Measurements from ENCODE around the gene SRGAP1.
"Not testable (repeated sequence)": the region's sequence is repeated elsewhere in the genome, so short reads cannot be mapped to it uniquely, and the experiment has no call there.

The SRGAP1 gene

DNA sequence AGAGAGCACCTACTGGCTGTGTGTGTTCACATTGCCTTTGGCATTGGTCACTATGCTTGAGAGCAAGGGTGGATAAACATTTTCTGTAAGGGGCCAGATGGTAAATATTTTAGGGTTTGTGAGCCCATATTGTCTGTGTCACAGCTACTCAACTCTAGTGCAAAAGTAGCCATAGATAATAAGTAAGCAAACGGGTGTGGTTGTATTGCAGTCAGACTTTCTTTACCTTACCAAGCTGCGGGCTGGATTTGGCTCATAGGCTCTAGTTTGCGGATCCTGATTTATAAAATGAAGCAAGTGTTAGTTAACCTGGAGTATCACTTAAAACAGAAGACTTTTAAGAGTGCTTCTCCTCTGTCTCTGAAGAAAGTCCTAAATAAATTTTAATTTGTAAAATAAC is 208.6 kb downstream of the SRGAP1 start:
- no peak for DNase-seq (ENCODE audit: low read depth in 2 of 2)

DNA sequence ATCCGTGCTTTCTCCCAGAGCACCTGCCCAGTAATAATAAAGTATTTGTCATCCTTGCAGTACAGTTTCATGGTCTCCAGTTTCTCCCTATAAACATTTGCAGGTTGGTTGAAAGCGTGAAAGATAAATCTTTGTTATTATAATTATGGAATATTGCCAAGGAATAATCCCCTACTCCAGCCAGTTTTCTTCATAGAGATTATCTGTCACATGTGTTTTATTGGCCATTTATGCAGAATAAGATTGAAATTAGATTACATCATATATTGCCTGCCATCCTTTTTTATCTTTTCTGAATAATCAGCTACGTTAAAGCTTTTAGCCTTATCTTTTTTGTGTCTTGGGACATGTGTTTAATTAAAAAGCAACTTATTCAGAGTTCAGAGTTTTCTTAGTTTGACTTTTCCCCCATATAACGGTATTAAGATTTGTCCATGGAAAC is 209.6 kb downstream of the SRGAP1 start:
- DNase-seq (ENCODE audit: low read depth in 2 of 2) = no peak

DNA sequence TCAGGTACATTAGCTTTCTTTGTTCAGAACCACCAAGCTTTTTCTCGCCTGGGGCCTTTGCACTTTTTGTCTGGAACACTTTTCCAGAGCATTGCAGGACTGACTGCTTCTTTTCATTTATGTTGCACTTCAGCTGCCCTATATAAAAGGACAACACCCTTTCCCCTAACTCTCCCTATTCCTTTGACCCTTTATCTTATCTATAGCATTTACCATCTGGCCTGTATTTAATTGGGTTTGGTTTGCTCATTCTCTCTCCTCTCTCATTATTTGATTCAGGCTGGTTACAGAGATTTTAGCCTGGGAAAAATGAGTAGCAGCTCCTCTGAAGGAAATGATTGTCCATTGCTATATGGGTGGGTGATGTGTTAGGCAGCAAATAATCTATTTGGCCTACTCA is 212.2 kb downstream of the SRGAP1 start:
- no peak for DNase-seq (ENCODE audit: low read depth in 2 of 2)

DNA sequence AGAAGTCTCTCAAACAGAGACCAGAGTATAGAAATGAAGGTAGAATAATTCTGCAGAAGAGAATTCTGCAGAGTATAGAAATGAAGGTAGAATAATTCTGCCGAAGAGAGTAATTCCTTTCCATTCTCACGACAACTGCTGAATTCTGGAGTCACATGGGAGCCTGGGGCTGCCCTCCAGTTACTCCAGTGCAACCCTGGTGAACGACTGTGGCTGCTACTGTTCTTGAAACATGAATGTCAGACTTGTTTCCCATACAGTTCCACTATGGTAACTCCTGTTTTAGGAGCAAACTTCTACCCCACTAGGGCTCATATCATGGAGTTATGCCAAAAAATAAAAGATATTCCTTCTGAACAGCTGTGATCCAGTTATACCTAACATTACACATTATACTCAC is 213.2 kb downstream of the SRGAP1 start:
- DNase-seq (ENCODE audit: low read depth in 2 of 2) = no peak

DNA sequence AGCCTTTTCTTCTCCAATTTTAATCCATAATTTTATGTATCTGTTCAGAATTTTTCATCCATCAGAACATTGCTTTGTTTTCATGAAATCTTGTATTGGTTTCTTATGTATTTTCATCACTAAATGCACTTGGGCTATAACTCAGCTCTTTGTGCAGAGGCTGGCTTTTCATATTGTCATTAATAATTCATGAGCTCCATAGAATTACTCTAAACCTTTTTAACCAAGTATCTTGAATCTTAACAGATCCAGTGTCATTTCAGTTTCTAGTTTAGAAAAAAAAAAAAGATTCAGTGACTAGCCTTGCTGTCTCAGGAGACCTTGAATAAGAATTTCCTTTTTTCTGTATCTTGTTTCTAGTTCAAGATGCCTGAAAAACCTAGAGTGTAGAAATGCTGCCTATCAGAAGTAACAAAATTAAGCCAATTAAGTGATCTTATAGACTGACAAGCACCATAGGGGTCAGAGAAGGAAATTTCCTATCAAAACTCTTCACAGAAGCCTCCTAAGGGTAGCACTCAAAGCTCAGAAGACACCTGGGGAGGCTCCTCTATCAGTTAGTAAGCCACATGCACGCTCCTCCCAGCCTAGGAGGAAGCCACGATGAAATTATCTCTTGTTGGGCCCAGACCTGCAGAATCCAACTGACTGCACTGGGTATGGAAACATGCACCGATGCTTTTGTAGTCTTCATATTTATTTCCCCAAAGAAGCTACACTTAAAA is 214.2 kb downstream of the SRGAP1 start:
- DNase-seq (ENCODE audit: low read depth in 2 of 2) = no peak

DNA sequence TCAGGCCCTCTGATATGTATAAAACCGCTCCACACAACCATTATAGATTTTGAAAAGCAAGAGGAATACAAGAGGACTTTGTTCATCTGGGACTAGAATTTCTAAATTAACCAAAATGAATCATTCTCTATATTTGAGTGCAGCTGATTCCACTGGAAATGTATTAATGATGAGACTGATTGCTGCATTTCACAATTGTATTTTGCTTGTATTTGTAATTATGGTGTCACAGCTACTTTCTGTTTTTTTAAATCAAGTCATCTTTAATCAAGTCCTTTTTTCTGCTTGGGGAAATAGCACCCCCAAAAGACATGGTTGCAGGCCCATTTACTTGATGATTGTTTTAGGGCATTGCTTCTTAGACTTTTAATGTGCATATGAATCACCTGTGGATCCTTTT is 215.2 kb downstream of the SRGAP1 start:
- DNase-seq (ENCODE audit: low read depth in 2 of 2) = no peak

DNA sequence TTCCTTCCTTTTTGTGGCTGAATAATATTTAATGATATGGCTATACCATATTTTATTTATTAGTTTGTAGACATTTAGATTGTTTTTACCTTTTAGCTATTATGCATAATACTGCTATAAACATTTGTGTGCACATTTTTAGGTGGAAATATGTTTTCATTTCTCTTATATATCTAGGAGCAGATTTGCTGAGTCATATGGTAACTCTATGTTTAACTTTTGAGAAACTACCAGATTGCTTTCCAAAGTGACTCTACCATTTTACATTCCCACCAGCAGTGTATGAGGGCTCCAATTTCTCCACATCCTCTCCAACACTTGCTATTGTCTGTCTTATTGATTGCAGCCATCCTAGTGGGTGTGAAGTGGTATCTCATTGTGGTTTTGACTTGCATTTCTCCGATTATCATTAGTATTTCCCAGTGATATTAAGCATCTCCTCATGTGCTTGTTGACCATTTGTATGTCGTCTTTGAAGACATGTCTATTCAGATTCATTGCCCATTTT is 217.4 kb downstream of the SRGAP1 start:
- DNase-seq (ENCODE audit: low read depth in 2 of 2) = no peak

DNA sequence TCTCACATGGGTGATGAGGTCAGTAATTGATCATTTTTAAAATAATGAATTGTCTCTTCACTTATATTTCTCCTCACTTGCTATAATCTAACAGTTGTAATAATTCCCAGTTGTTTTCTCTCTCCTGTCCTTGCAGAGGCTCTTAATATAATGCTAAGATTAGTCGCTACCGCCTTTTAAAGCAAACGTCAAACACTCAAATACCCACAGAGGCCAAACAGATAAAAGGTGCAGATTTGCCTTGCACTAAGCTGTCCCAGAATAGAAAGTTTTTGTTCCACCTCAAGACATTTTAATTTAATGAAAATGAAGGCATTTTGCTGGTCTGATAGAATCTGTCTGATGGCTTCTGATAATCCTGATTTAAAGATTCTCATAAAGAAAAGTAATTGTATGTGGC is 218.6 kb downstream of the SRGAP1 start:
- DNase-seq (ENCODE audit: low read depth in 2 of 2) = no peak

DNA sequence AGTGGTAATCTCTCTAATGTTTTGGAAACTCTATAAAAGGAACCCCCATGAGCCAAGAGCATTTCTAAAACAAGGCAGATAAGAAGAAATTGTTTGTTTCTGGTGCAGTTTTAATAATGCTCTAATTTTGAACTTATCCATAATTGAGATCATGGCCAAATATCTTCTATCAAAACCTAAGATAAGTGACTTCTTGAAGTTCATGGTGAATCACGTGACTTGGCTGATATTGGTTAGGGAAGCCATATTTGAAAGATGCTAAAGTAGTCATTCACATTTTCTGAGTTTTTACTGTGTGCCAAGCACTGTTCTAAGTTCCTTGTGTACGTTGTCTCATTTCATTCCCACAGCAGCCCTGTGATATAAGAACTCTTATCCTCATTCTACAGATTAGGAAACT is 219.7 kb downstream of the SRGAP1 start:
- no peak for DNase-seq (ENCODE audit: low read depth in 2 of 2)

DNA sequence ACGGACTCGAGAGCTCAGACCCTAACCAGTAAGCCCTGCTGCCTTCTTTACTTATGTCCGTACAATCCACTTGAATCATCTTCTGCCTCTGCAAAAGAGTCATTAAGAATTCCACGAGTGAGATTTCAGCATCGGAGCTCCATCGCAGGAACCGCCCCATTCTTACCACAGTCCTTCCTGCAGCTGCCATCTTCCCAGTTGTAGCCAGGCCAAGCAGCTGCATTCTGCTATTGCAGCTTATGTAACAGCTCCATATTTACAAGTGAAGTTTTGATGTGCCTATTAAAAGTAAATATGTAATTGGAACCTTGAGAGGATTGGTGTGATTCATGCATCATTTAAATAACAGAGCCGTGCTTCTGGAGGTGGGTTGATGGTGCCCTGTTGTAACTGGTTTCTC is 220.2 kb downstream of the SRGAP1 start:
- DNase-seq (ENCODE audit: low read depth in 2 of 2) = no peak

DNA sequence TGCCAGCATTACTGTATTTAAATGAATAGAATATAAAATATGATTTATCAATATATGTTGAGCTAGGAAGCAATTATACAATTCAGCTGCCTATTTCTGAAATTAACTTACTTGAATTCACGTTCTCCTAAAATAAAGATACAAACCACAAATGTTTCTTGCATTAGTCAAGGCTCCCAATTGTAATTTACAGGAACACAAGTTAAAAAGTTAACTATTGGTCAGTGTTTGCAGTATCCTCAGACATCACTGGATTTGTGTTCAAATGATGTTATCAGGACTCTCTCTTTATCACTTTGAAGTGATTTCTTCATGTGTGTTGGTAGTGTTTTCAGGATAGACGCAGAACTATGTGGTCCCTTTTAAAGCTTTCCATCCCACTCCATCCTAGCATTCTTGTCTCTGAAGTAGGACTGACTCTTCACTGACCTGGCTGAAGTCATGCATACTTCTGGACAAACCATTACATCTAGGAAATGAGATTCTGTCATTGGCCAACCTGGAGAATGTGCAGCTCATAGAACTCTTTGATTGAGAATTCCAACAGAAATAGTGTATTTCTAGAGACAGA is 221.5 kb downstream of the SRGAP1 start:
- no peak for DNase-seq (ENCODE audit: low read depth in 2 of 2)

DNA sequence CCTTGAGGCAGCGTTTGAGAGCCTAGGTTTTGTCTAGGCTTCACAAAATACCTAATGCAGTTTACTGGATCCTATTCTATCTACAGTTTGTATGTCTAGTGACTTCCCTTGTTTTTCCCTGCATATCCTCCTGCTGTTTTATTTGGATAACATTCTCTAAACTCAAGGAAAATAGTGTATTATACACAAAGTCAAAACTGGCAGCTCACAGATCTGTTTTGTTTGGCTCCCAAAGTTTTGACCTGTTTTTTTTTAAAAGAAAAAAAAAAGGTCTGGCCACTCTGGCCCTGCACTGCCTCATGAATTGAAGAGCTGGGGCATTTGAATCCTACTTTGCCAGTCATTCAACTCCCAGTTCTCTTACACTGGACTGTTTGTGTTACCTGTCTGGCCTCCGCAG is 222.3 kb downstream of the SRGAP1 start:
- DNase-seq (ENCODE audit: low read depth in 2 of 2) = no peak

DNA sequence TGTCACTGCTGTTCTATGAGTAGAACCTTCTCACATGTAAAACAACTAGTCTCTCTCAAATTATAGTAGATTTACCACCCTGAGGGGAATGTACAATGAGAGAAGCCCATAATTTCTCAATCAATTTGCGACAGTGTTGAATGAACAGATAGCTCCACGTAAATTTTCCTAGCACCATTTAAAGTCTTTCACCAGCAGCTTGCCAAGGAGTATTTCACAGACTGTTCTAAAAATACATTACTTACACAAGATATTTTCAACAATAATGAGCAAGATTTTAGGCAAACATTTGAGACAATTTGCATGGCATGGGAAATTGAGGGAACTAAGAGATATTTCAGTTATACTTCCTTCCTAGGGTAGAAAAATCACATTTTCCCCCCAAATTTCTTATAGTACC is 226.0 kb downstream of the SRGAP1 start:
- no peak for DNase-seq (ENCODE audit: low read depth in 2 of 2)

DNA sequence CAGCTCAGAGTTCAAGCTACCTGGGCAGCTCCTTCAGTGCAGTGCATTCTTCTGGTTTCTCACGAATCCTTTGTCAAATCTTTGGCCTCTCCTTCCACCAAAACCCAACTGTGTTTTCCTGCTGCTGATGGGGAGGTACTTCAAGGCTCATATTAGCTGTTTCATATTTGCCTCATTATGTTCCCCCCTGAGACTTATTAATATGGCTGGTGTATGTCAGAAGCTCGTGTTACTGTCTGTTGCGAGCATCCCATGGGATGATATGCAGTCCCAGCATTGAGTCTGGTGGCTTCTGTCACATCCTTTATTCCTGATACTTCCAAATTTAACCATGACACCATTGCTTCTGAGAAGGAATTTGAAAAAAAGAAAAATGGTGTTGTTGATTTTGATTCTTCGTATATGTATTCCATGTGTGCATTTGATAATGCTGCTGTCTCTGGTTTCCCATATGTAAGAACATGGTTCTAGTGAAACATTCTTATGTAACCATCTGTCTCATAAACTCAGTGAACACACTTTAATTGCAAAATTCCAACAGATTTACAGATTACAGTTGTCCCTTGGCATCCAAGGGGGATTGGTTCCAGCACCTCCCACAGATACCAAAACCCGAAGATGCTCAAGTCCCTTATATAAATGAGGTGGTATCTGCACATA is 228.5 kb downstream of the SRGAP1 start:
- no peak for DNase-seq (ENCODE audit: low read depth in 2 of 2)

DNA sequence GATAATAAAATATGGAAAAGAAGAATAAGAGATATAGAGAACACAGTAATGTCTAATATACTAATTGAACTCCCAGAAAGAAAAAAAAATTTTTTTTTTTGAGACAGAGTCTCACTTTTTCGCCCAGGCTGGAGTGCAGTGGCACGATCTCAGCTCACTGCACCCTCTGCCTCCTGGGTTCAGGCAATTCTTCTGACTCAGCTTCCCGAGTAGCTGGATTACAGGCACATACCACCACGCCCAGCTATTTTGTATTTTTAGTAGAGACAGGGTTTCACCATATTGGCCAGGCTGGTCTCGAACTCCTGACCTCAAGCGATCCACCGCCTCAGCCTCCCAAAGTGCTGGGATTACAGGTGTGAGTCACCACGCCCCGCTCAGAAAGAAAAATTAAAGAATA is 232.1 kb downstream of the SRGAP1 start:
- not testable (repeated sequence) for DNase-seq (ENCODE audit: low read depth in 2 of 2)

DNA sequence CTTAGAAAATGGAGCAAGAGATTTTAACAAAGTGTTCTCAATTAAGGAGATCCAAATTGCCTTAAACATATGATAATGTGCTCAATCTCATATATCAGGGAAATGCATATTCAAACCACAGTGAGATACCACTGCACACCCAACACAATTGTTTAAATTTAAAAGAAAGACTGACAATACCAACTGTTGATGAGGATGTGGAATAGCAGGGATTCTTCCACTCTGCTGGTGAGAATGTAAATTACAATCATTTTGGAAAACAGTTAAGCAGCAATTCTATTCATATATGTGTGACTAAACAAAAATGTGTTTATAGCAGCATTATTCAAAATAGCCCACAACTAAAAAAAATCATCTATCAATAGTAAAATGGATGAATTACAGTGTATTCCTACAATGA is 233.4 kb downstream of the SRGAP1 start:
- no peak for DNase-seq (ENCODE audit: low read depth in 2 of 2)

DNA sequence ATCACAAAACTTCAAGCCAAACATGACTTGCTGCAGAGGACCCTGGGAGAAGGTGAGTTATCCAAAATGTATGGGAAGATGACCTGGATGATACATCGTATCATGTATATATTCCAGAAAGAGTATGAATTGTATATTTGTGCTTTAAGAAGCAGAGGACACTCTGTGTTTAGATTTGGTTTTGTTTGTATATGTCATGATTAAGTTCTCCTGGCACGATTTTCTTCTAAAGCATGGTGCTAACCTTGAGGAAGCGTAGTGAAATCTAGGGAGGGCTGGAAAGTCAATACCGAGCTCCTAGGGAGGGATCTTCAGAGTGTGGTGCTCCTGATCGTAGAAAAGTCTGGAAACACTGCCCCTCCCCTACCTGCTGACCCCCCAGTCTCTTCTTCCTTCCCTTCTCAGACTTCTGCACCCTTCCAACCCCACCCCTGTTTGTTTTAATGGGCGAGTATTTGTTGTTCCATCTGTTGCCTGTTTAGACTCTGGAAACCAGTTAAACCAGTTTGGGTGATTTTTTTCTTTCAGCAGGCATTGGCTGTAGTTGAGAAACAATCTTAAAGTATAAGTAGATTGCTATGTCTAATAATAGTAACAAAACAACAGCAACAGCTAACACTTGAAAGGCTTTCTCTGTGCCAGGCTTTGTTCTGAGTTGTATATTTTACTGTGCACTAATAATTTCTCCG is 236.0 kb downstream of the SRGAP1 start:
- no peak for DNase-seq (ENCODE audit: low read depth in 2 of 2)

DNA sequence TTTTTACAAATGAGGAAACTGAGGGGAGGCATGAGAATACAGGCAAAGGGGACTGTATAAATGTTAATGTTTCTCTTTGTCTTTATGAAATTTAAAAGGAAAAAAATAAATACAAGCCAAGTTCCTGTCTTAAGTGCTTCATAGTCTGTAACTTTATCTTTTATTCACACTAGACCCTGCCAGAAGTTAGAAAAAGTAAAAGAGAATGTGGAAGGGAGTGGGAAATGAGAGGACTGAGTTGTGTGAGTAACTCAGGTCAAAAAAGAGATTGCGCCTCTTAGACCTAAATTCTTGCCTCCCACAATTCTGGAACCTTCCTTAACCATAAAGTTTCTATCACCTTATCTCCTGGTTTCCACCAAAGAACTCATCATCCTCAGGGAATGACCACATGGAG is 236.5 kb downstream of the SRGAP1 start:
- DNase-seq (ENCODE audit: low read depth in 2 of 2) = no peak

DNA sequence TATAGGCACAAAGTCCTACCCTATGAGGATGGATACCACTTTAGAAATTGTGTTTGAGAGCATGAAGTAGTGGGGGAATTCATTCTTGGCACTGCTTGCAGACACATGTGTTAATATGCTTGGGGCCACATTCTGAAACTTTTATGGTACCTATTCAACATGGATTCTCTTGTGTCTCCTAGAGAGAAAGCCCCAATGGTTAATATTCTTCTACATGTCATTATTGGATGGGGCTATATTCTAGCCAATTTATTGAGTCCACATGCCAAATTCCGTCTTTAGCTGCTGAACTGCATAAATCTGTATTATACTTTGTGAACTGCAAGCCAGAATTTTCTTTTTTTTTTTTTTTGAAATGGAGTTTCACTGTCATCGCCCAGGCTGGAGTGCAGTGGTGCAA is 237.6 kb downstream of the SRGAP1 start:
- no peak for DNase-seq (ENCODE audit: low read depth in 2 of 2)

DNA sequence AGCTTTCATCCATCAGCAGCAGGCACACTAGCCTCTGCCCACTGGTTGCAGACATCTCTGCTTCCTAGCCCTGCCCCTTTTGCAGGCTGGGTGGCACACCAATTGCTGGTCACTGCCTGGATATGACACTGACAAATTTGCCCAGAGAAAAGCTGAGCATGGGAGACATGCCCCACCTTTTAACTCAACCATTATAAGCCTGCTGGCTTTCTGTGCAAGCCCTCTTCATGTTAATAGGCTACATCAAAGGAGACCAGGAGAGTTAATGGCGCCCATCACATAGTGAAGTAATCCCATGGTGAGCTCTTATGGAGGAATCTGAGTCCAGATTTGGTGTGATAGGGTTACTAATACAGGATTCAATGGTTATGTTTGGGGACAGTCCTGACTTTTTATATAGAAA is 238.4 kb downstream of the SRGAP1 start:
- no peak for DNase-seq (ENCODE audit: low read depth in 2 of 2)

DNA sequence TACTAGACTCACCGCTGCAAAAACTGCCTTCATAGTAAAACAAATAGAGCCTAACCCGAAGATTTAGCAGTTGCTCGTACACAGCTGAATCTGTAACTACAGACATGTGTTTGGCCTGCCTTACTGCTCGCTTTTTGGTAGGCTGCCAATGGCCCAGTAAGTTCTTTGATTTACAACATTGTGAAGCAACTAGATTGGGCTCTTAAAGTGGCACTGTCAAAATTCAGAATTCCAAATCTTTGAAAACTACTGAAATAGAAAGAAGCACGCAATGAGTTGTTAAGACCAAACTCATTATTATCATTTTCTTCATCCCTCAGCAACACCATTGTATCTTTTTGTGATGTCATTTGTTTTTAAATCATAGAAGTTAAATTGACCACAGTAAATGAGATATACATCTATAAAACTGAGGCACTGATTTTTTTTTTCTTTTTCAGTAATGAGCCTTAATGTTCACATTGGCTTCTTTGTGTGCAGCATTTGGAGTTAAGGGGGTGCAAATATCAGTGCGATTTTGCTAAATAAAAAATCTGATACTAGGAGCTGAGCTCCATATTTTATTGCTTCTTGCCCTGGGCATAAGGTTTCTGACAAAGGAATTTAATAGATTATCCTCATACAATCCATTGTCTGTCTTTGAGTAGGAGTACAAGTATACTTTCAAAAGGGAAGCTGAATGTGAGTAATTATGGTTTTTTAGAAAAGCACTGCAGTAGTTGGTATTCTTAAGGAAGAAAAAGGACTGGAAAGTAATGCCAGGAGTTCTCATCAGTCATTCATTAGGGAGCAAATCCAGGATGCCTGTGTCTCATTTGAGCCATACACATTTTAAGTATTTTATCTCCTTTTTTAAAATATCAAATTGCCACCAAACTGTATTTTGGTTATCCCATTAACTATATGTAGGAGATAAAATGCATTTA is 239.0 kb downstream of the SRGAP1 start:
- no peak for DNase-seq (ENCODE audit: low read depth in 2 of 2)

Measured in stimulated activated CD8-positive, alpha-beta memory T cell treated with anti-CD3 and anti-CD28 coated beads, Interleukin-15, amount 100 ng/mL, for 48 hours (primary cell).